WTC11 (cell line): ENCODE results near the gene SENP1. TPM values are rescaled to one million over a fixed set of nuclear protein-coding genes. Genes with fewer than 3 reads are reported as not detected.

ENCODE experiments used
- ATAC-seq: fragments of 200-7000 bp; cut with Tn5 transposase; 2 replicates; pipeline ENCODE4 v1.10.0; 2021; ENCODE audit warnings: mild to moderate bottlenecking, moderate library complexity
- CTCF ChIA-PET: fragments of 300-600 bp; sonication (Branson Sonifier 250); formaldehyde crosslinking; loops from one replicate; lab custom pipeline; 2021; ENCODE audit warnings: antibody characterized with exemption; lab: Charles Lee
- POLR2A ChIA-PET: fragments of 350-600 bp; sonication (Branson Sonifier 250); formaldehyde crosslinking; loops from one replicate; lab custom pipeline; 2021; ENCODE audit warnings: antibody characterized with exemption; lab: Charles Lee
- DNase-seq: peaks from one replicate; pipeline ENCODE4 v3.0.0; 2021; ENCODE audit warnings: low spot score
- H3K27ac Mint-ChIP-seq: 2 replicates; pipeline ENCODE4 v1.8.0; 2021; ENCODE audit warnings: mixed read lengths
- H3K27me3 Mint-ChIP-seq: 2 replicates; pipeline ENCODE4 v1.8.0; 2021; ENCODE audit warnings: low read depth, mild to moderate bottlenecking, moderate library complexity, mixed read lengths
- H3K36me3 Mint-ChIP-seq: 2 replicates; pipeline ENCODE4 v1.8.0; 2021; ENCODE audit warnings: mixed read lengths
- H3K4me1 Mint-ChIP-seq: 2 replicates; pipeline ENCODE4 v1.8.0; 2022; ENCODE audit warnings: mixed read lengths
- H3K4me3 Mint-ChIP-seq: 2 replicates; pipeline ENCODE4 v1.8.0; 2021; ENCODE audit warnings: mild to moderate bottlenecking, moderate library complexity, mixed read lengths
- H3K9me3 Mint-ChIP-seq: 2 replicates; pipeline ENCODE4 v1.8.0; 2021; ENCODE audit warnings: mixed read lengths
- ATF1 ChIP-seq: sonication (generic); formaldehyde crosslinking; IDR thresholded peaks from 2 replicates; pipeline ENCODE4 v1.8.1; 2023; ENCODE audit warnings: mild to moderate bottlenecking, moderate library complexity, missing genetic modification reagents
- CREM ChIP-seq: sonication (generic); formaldehyde crosslinking; IDR thresholded peaks from 2 replicates; pipeline ENCODE4 v1.8.1; 2022; ENCODE audit warnings: mild to moderate bottlenecking, missing genetic modification reagents, moderate library complexity
- FOXJ3 ChIP-seq: sonication (generic); formaldehyde crosslinking; IDR thresholded peaks from 2 replicates; pipeline ENCODE4 v1.9.0; 2021; ENCODE audit warnings: missing genetic modification reagents, mild to moderate bottlenecking, borderline replicate concordance
- FOXK1 ChIP-seq: sonication (generic); formaldehyde crosslinking; IDR thresholded peaks from 2 replicates; pipeline ENCODE4 v1.8.0; 2022; ENCODE audit warnings: mild to moderate bottlenecking, moderate library complexity, missing genetic modification reagents
- MXD4 ChIP-seq: fragments of 250-450 bp; sonication (Bioruptor Pico); IDR thresholded peaks from 2 replicates; pipeline ENCODE4 v1.8.0; 2021; ENCODE audit warnings: mild to moderate bottlenecking, moderate library complexity, borderline replicate concordance
- MYBL2 ChIP-seq: sonication (generic); formaldehyde crosslinking; IDR thresholded peaks from 2 replicates; pipeline ENCODE4 v1.8.1; 2023; ENCODE audit warnings: mild to moderate bottlenecking, moderate library complexity, missing genetic modification reagents
- NR2C2 ChIP-seq: sonication (generic); formaldehyde crosslinking; IDR thresholded peaks from 2 replicates; pipeline ENCODE4 v1.8.0; 2022; ENCODE audit warnings: mild to moderate bottlenecking, missing genetic modification reagents
- SP1 ChIP-seq: sonication (generic); formaldehyde crosslinking; conservative IDR thresholded peaks from 2 replicates; pipeline ENCODE4 v1.8.1; 2022; ENCODE audit warnings: missing genetic modification reagents
- TEAD1 ChIP-seq: sonication (generic); formaldehyde crosslinking; IDR thresholded peaks from 2 replicates; pipeline ENCODE4 v1.8.0; 2022; ENCODE audit warnings: mild to moderate bottlenecking, missing genetic modification reagents
- TP53 ChIP-seq: sonication (generic); formaldehyde crosslinking; IDR thresholded peaks from 2 replicates; pipeline ENCODE4 v1.8.1; 2023; ENCODE audit warnings: mild to moderate bottlenecking, missing genetic modification reagents
- ZNF671 ChIP-seq: fragments of 250-450 bp; sonication (Bioruptor Pico); IDR thresholded peaks from 2 replicates; pipeline ENCODE4 v1.8.0; 2021; ENCODE audit warnings: mild to moderate bottlenecking
- total RNA-seq: library from RNA; stranded (reverse); gene quantifications from 3 replicates; pipeline ENCODE4 v1.2.3, GENCODE V29; 2021
- TF ChIP-seq, protein P1 (sequence below): fragments of 250-450 bp; sonication (Bioruptor Pico); IDR thresholded peaks from 2 replicates; pipeline ENCODE4 v1.9.0; 2021; ENCODE audit warnings: mild to moderate bottlenecking, borderline replicate concordance
- TF ChIP-seq, protein P2 (sequence below): fragments of 250-450 bp; sonication (Bioruptor Pico); IDR thresholded peaks from 2 replicates; pipeline ENCODE4 v1.9.0; 2021; ENCODE audit warnings: moderate library complexity, mild to moderate bottlenecking, inconsistent platforms, borderline replicate concordance
- TF ChIP-seq, protein P3 (sequence below): fragments of 200-600 bp; IDR thresholded peaks from 2 replicates; pipeline ENCODE4 v1.8.0; 2022; ENCODE audit warnings: antibody characterized with exemption
- TF ChIP-seq, protein P4 (sequence below): sonication (generic); formaldehyde crosslinking; conservative IDR thresholded peaks from 2 replicates; pipeline ENCODE4 v1.8.1; 2022; ENCODE audit warnings: mild to moderate bottlenecking, missing genetic modification reagents
- TF ChIP-seq, protein P5 (sequence below): sonication (generic); formaldehyde crosslinking; IDR thresholded peaks from 2 replicates; pipeline ENCODE4 v1.8.1; 2022; ENCODE audit warnings: mild to moderate bottlenecking, moderate library complexity, missing genetic modification reagents
- TF ChIP-seq, protein P6 (sequence below): fragments of 250-450 bp; sonication (Bioruptor Pico); conservative IDR thresholded peaks from 2 replicates; pipeline ENCODE4 v1.9.0; 2021; ENCODE audit warnings: mild to moderate bottlenecking
- TF ChIP-seq, protein P7 (sequence below): sonication (generic); formaldehyde crosslinking; IDR thresholded peaks from 2 replicates; pipeline ENCODE4 v1.8.1; 2023; ENCODE audit warnings: mild to moderate bottlenecking, missing genetic modification reagents, moderate library complexity
- TF ChIP-seq, protein P8 (sequence below): sonication (generic); formaldehyde crosslinking; IDR thresholded peaks from 2 replicates; pipeline ENCODE4 v1.8.1; 2022; ENCODE audit warnings: low read depth, mild to moderate bottlenecking, moderate library complexity, missing genetic modification reagents, borderline replicate concordance
- TF ChIP-seq, protein P9 (sequence below): sonication (generic); formaldehyde crosslinking; IDR thresholded peaks from 2 replicates; pipeline ENCODE4 v1.8.0; 2022; ENCODE audit warnings: mild to moderate bottlenecking, missing genetic modification reagents
- TF ChIP-seq, protein P10 (sequence below): sonication (generic); formaldehyde crosslinking; IDR thresholded peaks from 2 replicates; pipeline ENCODE4 v1.8.1; 2023; ENCODE audit warnings: mild to moderate bottlenecking, missing genetic modification reagents, moderate library complexity

The SENP1 gene
- total RNA-seq, 1 experiment from 2014 or later, result 20.4 TPM

DNA sequence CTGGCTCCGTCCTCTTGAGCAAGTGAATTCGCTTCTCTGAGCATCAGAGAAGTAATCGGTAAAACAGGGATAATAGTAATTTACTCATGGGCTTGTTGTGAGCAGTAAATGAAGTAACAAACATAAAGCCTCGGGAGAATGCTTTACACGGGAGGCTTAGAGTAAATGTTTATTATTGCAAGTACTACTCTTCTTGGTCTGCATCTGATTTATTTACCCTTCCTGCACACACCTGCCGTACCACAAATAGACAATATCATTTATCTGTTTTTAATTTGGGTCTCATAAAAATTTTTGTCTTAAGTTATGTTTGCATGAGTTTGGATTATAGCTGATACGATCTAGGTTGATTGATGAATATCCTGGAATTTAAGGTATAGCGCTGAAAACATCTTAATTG lies 93.8 kb downstream of the SENP1 start (continued):
- TF ChIP-seq, protein P1, sequence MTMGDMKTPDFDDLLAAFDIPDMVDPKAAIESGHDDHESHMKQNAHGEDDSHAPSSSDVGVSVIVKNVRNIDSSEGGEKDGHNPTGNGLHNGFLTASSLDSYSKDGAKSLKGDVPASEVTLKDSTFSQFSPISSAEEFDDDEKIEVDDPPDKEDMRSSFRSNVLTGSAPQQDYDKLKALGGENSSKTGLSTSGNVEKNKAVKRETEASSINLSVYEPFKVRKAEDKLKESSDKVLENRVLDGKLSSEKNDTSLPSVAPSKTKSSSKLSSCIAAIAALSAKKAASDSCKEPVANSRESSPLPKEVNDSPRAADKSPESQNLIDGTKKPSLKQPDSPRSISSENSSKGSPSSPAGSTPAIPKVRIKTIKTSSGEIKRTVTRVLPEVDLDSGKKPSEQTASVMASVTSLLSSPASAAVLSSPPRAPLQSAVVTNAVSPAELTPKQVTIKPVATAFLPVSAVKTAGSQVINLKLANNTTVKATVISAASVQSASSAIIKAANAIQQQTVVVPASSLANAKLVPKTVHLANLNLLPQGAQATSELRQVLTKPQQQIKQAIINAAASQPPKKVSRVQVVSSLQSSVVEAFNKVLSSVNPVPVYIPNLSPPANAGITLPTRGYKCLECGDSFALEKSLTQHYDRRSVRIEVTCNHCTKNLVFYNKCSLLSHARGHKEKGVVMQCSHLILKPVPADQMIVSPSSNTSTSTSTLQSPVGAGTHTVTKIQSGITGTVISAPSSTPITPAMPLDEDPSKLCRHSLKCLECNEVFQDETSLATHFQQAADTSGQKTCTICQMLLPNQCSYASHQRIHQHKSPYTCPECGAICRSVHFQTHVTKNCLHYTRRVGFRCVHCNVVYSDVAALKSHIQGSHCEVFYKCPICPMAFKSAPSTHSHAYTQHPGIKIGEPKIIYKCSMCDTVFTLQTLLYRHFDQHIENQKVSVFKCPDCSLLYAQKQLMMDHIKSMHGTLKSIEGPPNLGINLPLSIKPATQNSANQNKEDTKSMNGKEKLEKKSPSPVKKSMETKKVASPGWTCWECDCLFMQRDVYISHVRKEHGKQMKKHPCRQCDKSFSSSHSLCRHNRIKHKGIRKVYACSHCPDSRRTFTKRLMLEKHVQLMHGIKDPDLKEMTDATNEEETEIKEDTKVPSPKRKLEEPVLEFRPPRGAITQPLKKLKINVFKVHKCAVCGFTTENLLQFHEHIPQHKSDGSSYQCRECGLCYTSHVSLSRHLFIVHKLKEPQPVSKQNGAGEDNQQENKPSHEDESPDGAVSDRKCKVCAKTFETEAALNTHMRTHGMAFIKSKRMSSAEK (CRISPR knock-in tag), result no peak
- TF ChIP-seq FOXK1 (CRISPR knock-in tag) (no peak), CREM (CRISPR knock-in tag) (no peak), TP53 (CRISPR knock-in tag) (no peak), NR2C2 (CRISPR knock-in tag) (no peak), ZNF671 (CRISPR knock-in tag) (no peak), TEAD1 (CRISPR knock-in tag) (no peak), ATF1 (no peak)
- TF ChIP-seq, protein P2, sequence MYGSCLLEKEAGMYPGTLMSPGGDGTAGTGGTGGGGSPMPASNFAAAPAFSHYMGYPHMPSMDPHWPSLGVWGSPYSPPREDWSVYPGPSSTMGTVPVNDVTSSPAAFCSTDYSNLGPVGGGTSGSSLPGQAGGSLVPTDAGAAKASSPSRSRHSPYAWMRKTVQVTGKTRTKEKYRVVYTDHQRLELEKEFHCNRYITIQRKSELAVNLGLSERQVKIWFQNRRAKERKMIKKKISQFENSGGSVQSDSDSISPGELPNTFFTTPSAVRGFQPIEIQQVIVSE (CRISPR knock-in tag), result no peak
- TF ChIP-seq, protein P3, sequence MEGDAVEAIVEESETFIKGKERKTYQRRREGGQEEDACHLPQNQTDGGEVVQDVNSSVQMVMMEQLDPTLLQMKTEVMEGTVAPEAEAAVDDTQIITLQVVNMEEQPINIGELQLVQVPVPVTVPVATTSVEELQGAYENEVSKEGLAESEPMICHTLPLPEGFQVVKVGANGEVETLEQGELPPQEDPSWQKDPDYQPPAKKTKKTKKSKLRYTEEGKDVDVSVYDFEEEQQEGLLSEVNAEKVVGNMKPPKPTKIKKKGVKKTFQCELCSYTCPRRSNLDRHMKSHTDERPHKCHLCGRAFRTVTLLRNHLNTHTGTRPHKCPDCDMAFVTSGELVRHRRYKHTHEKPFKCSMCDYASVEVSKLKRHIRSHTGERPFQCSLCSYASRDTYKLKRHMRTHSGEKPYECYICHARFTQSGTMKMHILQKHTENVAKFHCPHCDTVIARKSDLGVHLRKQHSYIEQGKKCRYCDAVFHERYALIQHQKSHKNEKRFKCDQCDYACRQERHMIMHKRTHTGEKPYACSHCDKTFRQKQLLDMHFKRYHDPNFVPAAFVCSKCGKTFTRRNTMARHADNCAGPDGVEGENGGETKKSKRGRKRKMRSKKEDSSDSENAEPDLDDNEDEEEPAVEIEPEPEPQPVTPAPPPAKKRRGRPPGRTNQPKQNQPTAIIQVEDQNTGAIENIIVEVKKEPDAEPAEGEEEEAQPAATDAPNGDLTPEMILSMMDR, result no peak
- TF ChIP-seq, protein P4, sequence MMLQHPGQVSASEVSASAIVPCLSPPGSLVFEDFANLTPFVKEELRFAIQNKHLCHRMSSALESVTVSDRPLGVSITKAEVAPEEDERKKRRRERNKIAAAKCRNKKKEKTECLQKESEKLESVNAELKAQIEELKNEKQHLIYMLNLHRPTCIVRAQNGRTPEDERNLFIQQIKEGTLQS (CRISPR knock-in tag), result no peak
- TF ChIP-seq, protein P5, sequence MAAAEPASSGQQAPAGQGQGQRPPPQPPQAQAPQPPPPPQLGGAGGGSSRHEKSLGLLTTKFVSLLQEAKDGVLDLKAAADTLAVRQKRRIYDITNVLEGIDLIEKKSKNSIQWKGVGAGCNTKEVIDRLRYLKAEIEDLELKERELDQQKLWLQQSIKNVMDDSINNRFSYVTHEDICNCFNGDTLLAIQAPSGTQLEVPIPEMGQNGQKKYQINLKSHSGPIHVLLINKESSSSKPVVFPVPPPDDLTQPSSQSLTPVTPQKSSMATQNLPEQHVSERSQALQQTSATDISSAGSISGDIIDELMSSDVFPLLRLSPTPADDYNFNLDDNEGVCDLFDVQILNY (CRISPR knock-in tag), result no peak
- TF ChIP-seq, protein P6, sequence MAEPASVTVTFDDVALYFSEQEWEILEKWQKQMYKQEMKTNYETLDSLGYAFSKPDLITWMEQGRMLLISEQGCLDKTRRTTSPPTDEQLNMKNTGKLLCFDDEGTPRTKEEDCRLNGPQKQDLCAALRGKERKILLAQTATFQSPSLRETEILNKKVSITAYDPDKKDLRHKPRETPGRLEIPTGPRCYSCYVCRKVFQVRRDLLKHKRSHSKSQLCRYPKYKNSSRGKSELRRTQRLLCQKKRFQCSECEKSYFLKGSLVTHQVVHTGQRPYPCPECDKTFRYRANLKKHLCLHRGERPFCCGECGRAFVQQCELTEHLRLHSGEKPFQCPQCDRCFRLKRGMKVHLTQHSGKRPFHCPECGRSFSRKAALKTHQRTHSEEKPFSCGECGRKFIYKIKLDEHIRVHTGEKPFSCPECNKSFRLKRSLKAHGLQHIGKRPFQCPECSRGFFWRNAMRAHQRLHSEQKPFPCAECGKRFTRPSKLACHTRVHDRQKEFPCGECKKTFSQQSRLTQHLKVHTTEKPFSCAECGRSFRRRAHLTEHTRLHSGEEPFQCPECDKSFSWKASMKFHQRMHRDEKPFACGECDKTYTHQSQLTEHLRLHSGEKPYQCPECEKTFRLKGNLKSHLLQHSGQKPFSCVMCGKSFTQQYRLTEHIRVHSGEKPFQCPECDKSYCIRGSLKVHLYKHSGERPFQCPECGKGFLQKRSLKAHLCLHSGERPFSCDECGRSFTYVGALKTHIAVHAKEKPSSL, result no peak
- TF ChIP-seq, protein P7, sequence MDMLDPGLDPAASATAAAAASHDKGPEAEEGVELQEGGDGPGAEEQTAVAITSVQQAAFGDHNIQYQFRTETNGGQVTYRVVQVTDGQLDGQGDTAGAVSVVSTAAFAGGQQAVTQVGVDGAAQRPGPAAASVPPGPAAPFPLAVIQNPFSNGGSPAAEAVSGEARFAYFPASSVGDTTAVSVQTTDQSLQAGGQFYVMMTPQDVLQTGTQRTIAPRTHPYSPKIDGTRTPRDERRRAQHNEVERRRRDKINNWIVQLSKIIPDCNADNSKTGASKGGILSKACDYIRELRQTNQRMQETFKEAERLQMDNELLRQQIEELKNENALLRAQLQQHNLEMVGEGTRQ (CRISPR knock-in tag), result no peak

DNA sequence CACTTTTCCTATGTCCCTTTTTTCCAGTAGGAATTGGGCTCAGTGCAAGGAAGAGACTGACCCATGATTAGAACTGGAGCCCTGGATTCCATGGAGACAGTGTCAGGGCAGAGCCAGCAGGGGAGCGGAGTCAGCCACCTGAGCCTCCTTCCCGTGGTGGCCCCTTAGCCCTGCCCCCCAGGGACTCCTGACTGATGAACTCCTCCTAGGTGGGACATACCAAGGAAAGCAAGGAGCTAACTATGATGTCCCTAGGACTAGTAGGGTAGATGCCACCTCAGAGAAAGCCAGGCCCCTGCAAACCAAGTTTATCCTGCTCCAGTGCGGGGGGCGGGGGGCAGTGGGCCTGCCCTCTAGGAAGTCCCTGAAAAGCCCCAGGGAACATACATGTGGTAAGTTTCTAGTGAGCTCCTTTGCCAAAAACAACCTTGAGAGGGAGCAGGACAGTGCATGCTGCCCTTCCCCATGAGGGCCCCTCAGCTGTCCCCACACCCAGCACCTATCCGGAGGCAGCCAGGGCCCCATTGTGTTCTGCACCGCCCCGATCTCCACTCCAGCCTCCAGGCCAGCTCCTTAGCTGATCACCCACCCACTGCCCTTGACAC lies 95.4 kb downstream of the SENP1 start:
- Mint-ChIP-seq H3K36me3 (no peaks in the 10 kb centered on the region), H3K4me1 (peaks cover 7% of the 10 kb centered on the region), H3K4me3 (no peak overlapping the region), H3K9me3 (no peaks in the 10 kb centered on the region), H3K27ac (no peak overlapping the region), H3K27me3 (peaks cover 100% of the 10 kb centered on the region)
- ATAC-seq, result no peak
- no peak for DNase-seq
- ChIA-PET POLR2A (interaction anchor here (1.1 kb wide), 1 partner anchor 106 kb away, joined by 3 read pairs; the partner anchor contains the start of gene VDR), CTCF (interaction anchor here (0.9 to 1.2 kb wide), 2 partner anchors 14 to 26 kb away, joined by 3 to 4 read pairs; no protein-coding TSS in a partner anchor)
- TF ChIP-seq, protein P7 (CRISPR knock-in tag), result no peak
- no peak for TF ChIP-seq MYBL2
- TF ChIP-seq, protein P8, sequence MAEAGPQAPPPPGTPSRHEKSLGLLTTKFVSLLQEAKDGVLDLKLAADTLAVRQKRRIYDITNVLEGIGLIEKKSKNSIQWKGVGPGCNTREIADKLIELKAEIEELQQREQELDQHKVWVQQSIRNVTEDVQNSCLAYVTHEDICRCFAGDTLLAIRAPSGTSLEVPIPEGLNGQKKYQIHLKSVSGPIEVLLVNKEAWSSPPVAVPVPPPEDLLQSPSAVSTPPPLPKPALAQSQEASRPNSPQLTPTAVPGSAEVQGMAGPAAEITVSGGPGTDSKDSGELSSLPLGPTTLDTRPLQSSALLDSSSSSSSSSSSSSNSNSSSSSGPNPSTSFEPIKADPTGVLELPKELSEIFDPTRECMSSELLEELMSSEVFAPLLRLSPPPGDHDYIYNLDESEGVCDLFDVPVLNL, result no peak
- no peak for TF ChIP-seq MXD4 (CRISPR knock-in tag)
- TF ChIP-seq TEAD1 (CRISPR knock-in tag), result no peak
- TF ChIP-seq FOXJ3 (CRISPR knock-in tag), result no peak
- TF ChIP-seq SP1, result no peak
- TF ChIP-seq, protein P9, sequence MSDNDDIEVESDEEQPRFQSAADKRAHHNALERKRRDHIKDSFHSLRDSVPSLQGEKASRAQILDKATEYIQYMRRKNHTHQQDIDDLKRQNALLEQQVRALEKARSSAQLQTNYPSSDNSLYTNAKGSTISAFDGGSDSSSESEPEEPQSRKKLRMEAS (CRISPR knock-in tag), result no peak
- TF ChIP-seq, protein P10, sequence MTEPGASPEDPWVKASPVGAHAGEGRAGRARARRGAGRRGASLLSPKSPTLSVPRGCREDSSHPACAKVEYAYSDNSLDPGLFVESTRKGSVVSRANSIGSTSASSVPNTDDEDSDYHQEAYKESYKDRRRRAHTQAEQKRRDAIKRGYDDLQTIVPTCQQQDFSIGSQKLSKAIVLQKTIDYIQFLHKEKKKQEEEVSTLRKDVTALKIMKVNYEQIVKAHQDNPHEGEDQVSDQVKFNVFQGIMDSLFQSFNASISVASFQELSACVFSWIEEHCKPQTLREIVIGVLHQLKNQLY (CRISPR knock-in tag), result no peak
